NCI-H748 (cell line): ENCODE measurements around the gene GUCA2B.

Source experiments
- DNase-seq: peaks from one replicate; lab custom pipeline; 2025; ENCODE audit not compliant: unreplicated experiment; lab: John Stamatoyannopoulos, UW

GUCA2B gene

GRCh38 chr1:42152907-42153600 lies at the start of gene GUCA2B:
GUCA2B (plus strand) TSS chr1:42153410; CDS start chr1:42153451, 41 bp downstream.
- no peak for DNase-seq

GRCh38 chr1:42105025-42105424 lies 48.2 kb upstream of the GUCA2B start:
- DNase-seq = no peak

GRCh38 chr1:42108309-42108708 lies 44.9 kb upstream of the GUCA2B start:
- DNase-seq = no peak

- DNase-seq = no peak
Observed at GRCh38 chr1:42109600-42109999, 43.6 kb upstream of the GUCA2B start.

- no peak for DNase-seq
Observed at GRCh38 chr1:42114229-42114628, 39.0 kb upstream of the GUCA2B start.

- DNase-seq = no peak
Observed at GRCh38 chr1:42117214-42117613, 36.0 kb upstream of the GUCA2B start.

GRCh38 chr1:42118125-42118524 lies 35.1 kb upstream of the GUCA2B start:
- DNase-seq = no peak

- no peak for DNase-seq
Observed at GRCh38 chr1:42122408-42122807, 30.8 kb upstream of the GUCA2B start.

GRCh38 chr1:42125552-42125951 lies 27.7 kb upstream of the GUCA2B start:
- DNase-seq = no peak

- no peak for DNase-seq
Observed at GRCh38 chr1:42127767-42128166, 25.4 kb upstream of the GUCA2B start.

GRCh38 chr1:42128499-42128898 lies 24.7 kb upstream of the GUCA2B start:
- peak; percentile 59 for DNase-seq

- DNase-seq = no peak
Observed at GRCh38 chr1:42128964-42129363, 24.2 kb upstream of the GUCA2B start.

GRCh38 chr1:42130061-42130660 lies 23.0 kb upstream of the GUCA2B start:
- no peak for DNase-seq

- no peak for DNase-seq
Observed at GRCh38 chr1:42133390-42133789, 19.8 kb upstream of the GUCA2B start.

GRCh38 chr1:42133809-42134526 lies 19.2 kb upstream of the GUCA2B start:
- no peak for DNase-seq

- DNase-seq = no peak
Observed at GRCh38 chr1:42135426-42135825, 17.8 kb upstream of the GUCA2B start.

GRCh38 chr1:42136466-42136865 lies 16.7 kb upstream of the GUCA2B start:
- no peak for DNase-seq

- DNase-seq = peak; percentile 58
Observed at GRCh38 chr1:42137766-42138165, 15.4 kb upstream of the GUCA2B start.

GRCh38 chr1:42138586-42138985 lies 14.6 kb upstream of the GUCA2B start:
- DNase-seq = no peak

GRCh38 chr1:42139444-42139843 lies 13.8 kb upstream of the GUCA2B start:
- no peak for DNase-seq

- DNase-seq = no peak
Observed at GRCh38 chr1:42140191-42140590, 13.0 kb upstream of the GUCA2B start.

GRCh38 chr1:42141978-42142377 lies 11.2 kb upstream of the GUCA2B start:
- no peak for DNase-seq
